Measurements from ENCODE around the gene TSGA10. TPM values are rescaled to one million over a fixed set of nuclear protein-coding genes. Genes with fewer than 3 reads are reported as not detected.
"Not testable (repeated sequence)": the region's sequence is repeated elsewhere in the genome, so short reads cannot be mapped to it uniquely, and the experiment has no call there.

TSGA10 gene
- total RNA-seq, 1 donor from 2014 or later, result 5.9 TPM

DNA sequence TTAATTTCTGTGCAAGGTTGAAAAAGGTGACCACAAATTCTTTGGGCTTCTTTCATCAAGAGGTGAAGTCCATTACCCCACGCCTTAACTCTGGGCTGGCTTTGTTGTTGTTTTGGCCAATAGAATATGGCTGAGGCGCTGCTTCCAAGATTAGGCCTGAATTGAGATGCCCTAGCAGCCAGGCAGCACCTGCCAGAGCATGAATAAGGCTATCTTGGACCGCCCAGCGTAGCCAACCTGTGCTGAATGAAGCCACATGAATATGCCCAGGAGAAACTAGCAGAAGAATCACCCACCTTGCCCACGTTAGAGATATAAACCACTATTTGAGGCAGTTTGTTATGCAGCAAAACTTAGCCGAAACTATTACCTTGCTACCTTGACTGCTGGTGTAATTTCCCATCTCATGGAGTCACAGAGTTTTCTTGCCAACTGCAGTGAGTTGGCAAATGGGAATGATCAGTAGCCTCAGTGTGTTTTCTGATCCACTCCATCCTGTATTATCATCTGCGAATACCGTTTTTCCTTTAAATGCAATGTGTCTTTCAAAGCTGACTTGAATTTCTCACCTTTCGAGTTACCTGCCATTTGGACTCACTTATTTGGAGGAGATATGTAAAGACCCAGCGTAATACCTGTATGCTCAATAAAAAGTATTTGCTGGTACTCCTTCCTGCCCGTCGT, 679 bp downstream of the TSGA10 start:
- intact Hi-C loops (cut with micrococcal nuclease), result loop anchor here (1.0 to 10.0 kb wide), 9 partner anchors 13 to 1851 kb away; partner anchors contain the start of genes C2orf15, COA5, PDCL3 and REV1

DNA sequence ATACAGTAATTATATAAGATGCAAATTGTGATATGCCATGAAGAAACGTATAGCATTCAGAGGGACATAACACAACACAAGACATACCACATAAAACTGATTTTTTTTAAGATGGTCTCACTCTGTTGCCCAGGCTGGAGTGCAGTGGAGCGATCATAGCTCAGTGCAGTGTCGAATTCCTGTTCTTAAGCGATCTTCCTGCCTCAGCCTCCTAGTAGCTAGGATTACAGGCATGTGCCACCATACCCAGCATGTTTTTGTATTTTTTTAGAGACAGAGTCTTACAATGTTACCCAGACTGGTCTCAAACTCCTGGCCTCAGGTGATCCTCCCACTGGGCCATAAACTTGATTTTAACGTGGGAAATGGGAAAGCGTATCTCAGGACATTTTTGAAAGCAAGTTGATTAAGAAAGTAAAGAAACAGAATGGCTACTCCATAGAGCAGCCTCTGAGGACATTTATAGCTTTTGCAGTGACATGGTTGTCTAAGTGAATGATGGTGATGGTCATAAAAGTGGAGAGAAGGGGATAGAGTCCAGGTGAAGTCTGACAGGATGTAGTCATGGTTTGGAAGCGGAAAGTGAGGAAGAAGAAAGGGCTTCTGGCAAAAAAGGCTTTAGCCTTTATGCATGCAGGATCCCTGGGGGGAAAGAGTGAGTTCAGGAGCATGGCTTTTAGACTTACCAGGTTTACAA, 2.4 kb downstream of the TSGA10 start:
- intact Hi-C loops (cut with micrococcal nuclease), result loop anchor here (5.0 to 10.0 kb wide), 5 partner anchors 688 to 1852 kb away; partner anchors contain the start of genes PDCL3, RPL31, VWA3B and ZAP70

DNA sequence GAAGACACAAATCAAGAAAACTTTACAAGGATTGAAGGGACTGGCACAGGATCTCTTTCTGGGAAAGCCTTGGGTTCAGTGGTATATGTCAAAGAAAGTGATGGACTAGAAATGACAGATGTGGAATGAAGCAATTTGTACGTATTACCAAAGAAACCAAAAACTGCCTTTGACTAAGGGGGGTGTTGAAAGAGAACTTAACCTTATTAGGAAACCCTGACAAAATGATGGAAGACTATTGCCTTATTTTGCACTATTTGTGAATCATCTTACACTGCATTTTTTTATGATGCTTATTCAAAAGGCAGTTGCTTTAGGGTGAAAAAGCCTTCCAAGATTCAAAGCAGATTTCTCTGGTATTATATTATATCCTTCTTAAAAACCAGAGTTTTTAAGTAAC, 4.0 kb downstream of the TSGA10 start:
- intact Hi-C loops (cut with micrococcal nuclease), result loop anchor here (5.0 to 10.0 kb wide), 5 partner anchors 686 to 1854 kb away; partner anchors contain the start of genes PDCL3, RPL31, VWA3B and ZAP70

DNA sequence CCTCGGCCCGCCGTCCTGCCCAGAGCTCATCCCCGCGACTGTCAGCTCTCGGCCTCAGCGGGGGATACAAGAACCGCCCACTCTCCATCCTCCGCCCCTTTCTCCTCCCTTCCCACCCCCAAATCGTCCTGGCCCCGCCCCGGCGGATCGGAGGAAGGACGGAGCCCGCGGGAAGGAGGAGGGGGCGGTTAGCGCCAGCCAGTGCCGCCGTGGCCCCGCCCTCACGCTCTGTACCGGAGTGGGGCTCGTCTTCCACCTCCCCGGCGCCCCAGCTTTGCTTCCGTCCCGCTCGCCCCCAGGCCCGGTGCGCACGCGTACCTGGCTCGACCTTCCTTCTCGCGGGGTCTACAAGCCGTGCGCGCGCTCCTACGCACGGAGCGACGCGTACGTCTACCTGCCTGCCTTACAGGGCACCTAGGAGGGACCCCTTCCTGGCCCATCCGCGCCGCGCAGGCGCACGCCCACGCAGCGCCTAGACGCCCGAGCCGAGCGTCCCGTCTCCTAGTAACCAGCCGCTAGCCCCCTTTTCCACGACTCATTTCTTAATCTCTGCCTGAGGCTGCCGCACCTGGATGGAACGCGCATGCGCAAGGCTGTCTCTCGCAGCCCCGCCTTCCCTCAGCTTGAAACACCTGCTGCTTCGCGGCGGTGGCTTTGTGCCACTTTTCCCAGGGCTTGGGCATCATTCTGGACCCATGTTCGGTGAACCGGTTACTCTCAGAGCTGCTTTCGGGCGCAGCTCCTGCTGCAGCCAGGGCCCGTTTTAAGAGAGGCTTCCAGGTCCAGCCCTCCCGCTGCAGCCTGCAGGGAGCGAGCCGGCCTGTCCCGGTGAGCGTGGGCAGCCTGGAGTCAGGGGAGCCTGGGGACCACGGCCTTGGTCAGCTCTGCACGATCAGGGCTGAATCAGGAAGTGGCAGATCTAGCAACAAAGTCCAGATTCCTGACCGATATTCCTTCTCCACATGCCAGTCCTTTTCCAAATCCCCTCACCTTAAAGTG, 13.3 kb downstream of the TSGA10 start, which contains the start of gene C2orf15:
Gene C2orf15 (plus strand): TSS at position 598 of the 999 bp plus-strand sequence. CDS start 8,852 bp downstream, outside the sequence.
- intact Hi-C loops (cut with micrococcal nuclease), result loop anchor here (1.0 to 5.0 kb wide), 10 partner anchors 13 to 1479 kb away; partner anchors contain the start of genes ACTR1B, COA5, LIPT1 and MITD1

DNA sequence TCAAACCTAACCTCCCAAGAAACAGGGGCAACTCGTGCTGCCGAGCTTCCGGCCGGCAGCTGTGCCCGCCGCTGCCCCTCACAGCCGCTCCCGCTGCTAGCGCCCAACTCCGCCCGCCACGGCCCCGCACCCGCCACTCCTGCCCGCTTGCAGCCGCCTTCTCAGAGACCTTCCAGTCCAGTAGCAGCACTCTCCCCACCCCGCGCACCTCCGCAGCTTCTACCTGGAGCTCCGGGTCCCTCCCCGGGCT, 14.0 kb downstream of the TSGA10 start:
- intact Hi-C loops (cut with micrococcal nuclease), result loop anchor here (1.0 to 5.0 kb wide), 10 partner anchors 14 to 1478 kb away; partner anchors contain the start of genes ACTR1B, COA5, LIPT1 and MITD1

DNA sequence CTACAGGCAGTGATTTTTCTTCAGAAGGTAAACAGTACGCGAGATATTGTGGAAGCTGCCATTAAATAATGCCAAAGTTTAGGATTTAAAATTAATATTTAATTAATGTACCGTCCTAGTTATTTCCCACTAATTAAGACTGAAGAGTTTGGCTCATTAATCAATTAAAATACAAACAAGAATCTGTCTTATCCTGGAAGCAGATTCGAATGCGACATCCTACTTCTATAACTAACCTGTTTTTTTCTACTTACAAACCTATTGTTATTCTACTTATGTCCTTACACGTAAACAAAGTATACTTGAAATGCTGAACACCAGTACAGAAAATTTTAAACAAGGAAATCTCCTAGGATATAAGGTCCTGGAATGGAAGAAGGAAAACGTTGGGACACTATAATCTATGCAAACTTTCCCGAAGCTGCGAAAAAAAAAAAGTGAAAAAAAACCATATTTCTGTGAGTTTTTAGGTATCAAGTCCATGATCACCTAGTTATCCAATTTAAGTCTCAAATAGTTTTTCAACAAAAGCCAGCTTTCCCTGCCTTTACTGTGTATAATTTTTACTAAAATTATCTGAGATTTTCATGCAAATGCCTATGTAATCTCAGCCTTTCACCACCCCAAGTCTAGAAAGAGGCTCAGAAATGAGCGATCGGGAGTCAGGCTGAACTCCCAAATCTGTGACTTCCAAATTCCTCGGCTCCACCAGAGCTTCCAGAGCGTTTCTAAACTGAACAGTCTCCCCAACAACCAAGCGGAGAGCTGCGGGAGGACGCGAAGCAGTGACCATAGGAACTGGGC, 14.5 kb downstream of the TSGA10 start:
- intact Hi-C loops (cut with micrococcal nuclease), result loop anchor here (2.0 to 5.0 kb wide), 4 partner anchors 55 to 1478 kb away; partner anchors contain the start of gene ACTR1B

DNA sequence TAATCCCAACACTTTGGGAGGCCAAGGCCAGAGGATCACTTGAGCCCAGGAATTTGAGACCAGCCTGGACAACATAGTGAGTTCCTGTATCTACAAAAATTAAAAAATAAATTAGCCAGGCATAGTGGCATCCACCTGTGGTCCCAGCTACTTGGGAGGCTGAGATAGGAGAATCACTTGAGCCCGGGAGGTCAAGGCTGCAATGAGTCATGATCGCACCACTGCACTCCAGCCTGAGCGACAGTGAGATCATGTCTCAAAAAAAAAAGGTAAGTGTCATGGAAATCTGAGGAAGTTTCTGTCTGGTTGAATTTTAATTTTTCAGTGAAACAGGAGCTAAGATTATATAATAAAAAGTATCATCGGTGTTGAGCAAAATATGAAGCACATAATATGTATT, 15.7 kb downstream of the TSGA10 start:
- intact Hi-C loops (cut with micrococcal nuclease), result no loop called here

DNA sequence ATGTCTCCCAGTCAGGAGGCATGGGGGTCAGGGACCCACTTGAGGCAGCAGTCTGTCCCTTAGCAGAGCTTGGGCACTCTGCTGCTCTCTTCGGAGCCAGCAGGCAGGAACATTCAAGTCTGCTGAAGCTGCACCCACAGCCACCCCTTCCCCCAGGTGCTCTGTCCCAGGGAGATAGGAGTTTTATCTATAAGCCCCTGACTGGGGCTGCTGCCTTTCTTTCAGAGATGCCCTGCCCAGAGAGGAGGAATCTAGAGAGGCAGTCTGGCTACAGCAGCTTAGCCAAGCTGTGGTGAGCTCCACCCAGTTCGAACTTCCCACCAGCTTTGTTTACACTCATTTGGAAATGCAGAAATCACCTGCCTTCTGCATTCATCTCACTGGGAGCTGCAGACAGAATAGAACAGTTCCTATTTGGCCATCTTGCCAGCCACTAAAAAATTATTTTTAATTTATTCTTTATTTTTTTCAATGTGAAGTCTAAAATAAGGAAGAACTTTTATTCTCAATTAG, 19.6 kb downstream of the TSGA10 start:
- intact Hi-C loops (cut with micrococcal nuclease), result not testable (repeated sequence)

DNA sequence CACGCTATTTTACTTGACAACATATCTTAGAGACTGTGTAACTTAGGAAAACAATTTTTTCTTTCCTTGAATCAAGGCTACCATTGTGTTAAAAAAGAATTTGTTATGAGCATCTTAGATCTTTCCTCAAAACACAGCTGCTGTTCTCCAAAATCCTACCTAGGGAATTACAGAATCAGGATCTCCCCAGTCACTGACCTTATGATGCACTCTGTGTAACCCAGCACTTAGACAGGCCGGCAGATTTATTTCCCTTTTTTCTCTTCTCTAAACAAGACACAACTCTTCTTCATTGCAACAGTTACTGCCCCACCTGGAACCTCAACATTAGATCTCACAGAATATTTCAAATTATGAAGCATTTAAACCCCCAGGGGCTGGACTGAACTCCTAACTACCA, 26.8 kb downstream of the TSGA10 start:
- intact Hi-C loops (cut with micrococcal nuclease), result no loop called here

DNA sequence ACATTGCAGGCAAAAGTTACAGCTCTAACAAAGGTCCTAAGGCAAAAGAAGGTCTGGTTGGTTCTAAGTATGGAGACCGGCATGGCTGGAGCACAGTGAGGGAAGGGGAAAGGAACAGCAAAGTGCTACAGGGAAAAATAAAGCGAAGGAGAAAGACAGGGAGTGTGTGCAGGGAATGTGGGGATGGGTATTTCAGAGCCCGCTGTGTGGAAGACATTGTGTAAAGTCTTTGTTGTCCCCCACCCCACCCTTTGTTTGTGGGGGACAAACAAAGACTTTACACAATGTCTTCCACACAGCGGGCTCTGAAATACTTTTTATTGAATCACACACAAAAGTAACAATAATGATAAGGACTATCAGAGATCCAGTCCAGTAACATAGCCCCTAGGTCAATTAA, 42.1 kb downstream of the TSGA10 start:
- intact Hi-C loops (cut with micrococcal nuclease), result no loop called here

DNA sequence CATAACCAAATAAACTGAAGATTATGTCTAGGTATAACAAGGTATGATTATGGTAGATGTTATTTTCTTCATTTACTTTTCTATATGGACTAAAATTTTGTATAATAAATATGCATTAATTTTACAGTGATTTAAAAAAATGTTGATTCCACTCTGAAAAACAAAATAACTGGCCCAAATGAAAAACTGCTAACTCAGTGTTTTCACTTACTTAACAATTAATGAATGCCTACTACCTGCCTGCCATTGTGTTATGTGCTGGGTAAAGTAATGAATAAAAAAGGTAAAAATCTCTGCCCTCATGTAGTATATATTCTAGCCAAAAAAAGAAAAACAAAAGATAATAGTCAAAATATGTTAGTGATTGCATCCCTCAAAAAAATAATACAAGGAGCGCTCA, 42.8 kb downstream of the TSGA10 start:
- intact Hi-C loops (cut with micrococcal nuclease), result no loop called here

DNA sequence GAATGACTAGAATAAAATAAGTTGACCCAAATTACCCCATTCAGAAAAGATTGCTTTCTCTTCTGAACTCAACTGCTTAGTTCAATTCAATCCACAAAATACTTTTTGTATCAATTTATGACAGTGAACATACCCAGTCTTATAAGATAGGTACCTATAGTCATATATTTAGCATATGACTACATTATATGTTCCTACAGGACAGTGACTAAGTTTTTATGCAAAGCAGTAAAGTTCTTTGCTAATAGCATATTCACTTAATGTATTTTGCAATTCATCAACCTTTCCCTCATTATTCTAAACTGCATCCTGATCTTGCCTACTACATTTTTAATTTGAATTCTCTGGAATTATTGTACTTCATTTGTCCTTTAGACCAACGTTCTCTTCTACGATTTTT, 43.5 kb downstream of the TSGA10 start:
- intact Hi-C loops (cut with micrococcal nuclease), result no loop called here

DNA sequence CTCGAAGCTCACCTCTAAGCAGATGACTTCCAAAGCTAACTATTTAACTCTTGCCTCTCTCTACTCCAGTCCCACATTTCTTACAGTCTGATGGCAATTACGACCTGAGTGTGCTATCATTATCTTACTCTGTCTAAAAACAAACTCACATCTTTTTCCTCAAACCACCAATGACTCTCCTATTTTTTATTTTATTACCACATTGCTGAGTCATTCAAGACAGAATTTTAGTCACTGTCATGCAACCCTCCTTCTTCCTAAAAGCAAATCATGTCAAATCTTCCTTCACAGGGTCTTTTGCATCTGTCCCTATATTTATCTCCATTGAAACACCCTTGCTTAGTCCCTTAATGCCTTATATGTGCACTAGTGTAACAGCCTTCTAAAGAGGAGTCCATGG, 47.8 kb downstream of the TSGA10 start:
- intact Hi-C loops (cut with micrococcal nuclease), result no loop called here

DNA sequence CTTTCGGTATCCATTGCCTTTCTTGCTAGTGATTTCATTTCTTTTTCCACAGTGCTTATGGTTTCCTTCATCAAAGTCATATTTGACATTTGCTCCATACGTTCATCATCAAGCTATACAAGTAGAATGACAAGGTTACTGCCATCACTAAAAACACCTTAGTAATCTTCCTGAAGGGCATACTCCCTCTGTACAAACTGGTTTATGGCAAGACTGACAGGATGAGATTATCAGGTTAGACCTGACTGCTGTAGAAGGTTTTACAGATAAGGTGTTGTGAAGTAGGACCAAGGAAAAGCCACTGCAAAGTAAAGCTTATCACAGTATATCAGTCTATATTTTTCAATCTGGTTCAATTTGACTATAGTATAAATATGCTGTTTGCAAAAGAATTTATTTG, 50.7 kb downstream of the TSGA10 start:
- intact Hi-C loops (cut with micrococcal nuclease), result no loop called here

DNA sequence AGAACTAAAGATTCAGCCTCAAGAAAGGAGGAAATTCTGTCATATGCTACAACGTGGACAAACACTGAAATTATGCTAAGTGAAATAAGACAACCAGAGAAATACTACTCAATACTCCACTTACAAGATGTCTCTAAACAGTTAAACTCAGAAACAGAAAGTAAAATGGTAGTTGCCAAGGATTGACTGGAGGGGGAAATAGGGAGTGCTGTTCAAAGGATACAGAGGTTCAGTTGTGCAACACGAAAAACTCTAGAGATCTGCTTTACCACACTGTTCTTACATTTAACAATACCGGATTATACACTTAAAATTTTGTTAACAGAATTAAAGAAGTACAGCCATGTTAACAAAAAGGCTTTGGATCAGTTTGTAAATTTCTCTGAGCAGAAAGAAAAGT, 53.0 kb downstream of the TSGA10 start:
- intact Hi-C loops (cut with micrococcal nuclease), result no loop called here

DNA sequence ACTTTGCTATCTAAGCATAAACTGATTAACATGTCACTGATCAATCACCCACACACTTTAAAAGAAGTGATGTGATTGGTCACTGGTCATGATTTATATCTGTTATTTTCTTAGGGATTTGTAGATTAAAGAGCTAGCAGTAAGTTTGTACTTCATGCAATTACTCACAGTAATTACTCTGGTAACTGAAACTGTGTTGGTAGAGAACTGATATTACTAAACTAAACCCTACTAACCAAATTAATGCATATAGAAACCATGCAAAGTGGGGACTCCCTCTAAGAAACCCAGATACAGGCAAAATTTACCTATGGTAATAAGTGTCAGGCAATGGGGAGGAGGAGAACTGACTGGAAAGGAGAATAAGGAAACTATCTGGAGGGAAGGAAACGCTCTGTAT, 58.0 kb downstream of the TSGA10 start:
- intact Hi-C loops (cut with micrococcal nuclease), result no loop called here

DNA sequence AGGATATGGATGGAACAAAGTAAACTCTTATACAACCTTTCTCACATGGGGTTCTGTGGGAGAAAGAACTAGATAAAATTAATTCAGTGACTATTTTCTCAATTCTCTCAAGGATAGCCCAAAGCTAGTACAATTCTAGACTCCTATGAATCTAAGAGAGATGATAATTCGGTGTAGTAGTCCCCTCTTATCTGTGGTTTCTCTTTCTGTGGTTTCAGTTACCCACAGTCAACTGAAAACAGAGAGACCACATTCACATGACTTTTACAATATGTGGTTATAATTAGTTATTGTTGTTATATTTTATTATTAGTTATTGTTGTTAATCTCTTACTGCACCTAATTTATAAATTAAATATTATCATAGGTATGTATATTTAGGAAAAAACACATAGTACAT, 66.7 kb downstream of the TSGA10 start:
- intact Hi-C loops (cut with micrococcal nuclease), result loop anchor here (10.0 kb wide), 1 partner anchor 247 kb away; the partner anchor contains the start of genes EIF5B and TXNDC9

DNA sequence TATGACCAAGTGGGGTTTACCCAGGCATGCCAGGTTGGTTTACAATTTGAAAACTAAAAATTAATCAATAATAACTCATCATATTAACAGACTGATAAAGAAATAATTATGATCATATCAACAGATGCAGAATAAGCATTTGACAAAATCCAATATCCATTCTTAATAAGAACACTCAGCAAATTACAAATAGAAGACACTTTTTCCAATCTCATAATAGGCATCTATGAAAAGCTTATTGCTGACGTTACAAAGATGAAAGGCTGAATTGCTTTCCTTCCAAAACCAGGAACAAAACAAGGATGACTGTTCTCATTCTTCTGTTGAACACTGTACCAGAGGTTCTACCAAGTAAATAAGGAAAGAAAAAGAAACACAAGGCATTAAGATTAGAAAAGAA, 68.4 kb downstream of the TSGA10 start:
- intact Hi-C loops (cut with micrococcal nuclease), result loop anchor here (10.0 kb wide), 1 partner anchor 248 kb away; the partner anchor contains the start of genes EIF5B and TXNDC9

DNA sequence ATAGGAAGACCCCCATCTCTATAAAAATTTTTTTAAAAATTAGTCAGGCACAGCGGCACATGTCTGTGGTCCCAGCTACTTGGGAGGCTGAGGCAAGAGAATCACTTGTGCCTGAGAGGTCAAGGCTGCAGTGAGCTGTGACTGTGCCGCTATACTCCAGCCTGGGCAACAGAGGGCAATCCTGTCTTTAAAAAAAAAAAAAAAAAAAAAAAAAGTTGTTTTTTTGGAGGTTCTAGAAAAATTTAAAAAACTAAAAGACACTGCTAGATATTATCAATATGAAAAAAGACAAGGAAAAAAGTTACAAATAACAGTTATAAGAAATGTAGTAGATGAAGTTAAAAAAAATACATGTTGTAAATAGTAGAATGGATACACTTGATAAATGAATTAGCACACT, 69.3 kb downstream of the TSGA10 start:
- intact Hi-C loops (cut with micrococcal nuclease), result loop anchor here (1.0 to 10.0 kb wide), 4 partner anchors 55 to 405 kb away; partner anchors contain the start of genes C2orf15, EIF5B, REV1 and TXNDC9

DNA sequence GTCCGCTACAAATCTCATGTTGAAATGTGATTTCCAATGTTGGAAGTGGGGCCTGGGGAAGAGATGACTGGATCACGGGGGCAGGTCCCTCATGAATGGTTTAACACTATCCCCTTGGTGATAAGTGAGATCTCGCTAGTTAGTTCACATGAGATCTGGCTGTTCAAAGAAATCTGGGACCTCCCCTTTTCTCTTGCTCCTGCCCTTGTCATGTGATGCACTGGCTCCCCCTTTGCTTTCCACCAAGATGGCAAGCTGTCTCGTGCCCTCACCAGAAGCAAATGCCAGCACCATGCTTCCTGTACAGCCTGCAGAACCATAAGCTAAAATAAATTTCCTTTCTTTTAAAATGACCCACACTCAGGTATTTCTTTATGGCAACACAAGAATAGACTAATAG, 70.5 kb downstream of the TSGA10 start:
- intact Hi-C loops (cut with micrococcal nuclease), result loop anchor here (2.0 to 10.0 kb wide), 2 partner anchors 57 to 251 kb away; partner anchors contain the start of genes C2orf15, EIF5B and TXNDC9
